B cell (primary cell): ENCODE results near the gene CACNG8. TPM values are rescaled to one million over a fixed set of nuclear protein-coding genes. Genes with fewer than 3 reads are reported as not detected.

Experiments used
- ATAC-seq: fragments of 200-7000 bp; cut with Tn5 transposase; one replicate; pipeline ENCODE4 v1.10.0; 2021; ENCODE audit warnings: low read depth, mild to moderate bottlenecking, moderate number of reproducible peaks, moderate library complexity
- CTCF ChIA-PET: fragments of 350-600 bp; sonication (Branson Sonifier 250); formaldehyde crosslinking; loops from one replicate; lab custom pipeline; 2021; ENCODE audit warnings: antibody characterized with exemption, inconsistent platforms; lab: Charles Lee
- POLR2A ChIA-PET: fragments of 350-600 bp; sonication (Branson Sonifier 250); formaldehyde crosslinking; loops from one replicate; lab custom pipeline; 2021; ENCODE audit warnings: antibody characterized with exemption; lab: Charles Lee
- DNase-seq: peaks from one replicate; pipeline ENCODE4 v3.0.0; 2013
- H2AFZ ChIP-seq: 2 replicates; pipeline ENCODE4 v1.6.1; 2012; ENCODE audit warnings: mild to moderate bottlenecking, low read depth, low read length; ENCODE audit not compliant: insufficient read depth, poor library complexity, severe bottlenecking
- H3K27ac ChIP-seq, 2 donors: 1 replicate in 1 of 2; 2 replicates in 1 of 2; pipeline ENCODE4 v1.5.1; 2012 to 2013; ENCODE audit warnings: low read length in 2 of 2, mild to moderate bottlenecking in 2 of 2, moderate library complexity in 1 of 2
- H3K27me3 ChIP-seq, 4 experiments: fragments of 200-600 bp in 1 of 4; sonication (generic) in 1 of 4; replicated peaks in 1 of 4; 1 replicate in 2 of 4; 2 replicates in 2 of 4; pipeline versions ENCODE4 v1.6.1 to v1.7.0; 2013 to 2016; ENCODE audit warnings: low read length in 3 of 4, mild to moderate bottlenecking in 2 of 4, mixed read lengths in 1 of 4, moderate library complexity in 1 of 4; ENCODE audit not compliant: insufficient read depth in 4 of 4, control insufficient read depth in 3 of 4; ENCODE audit errors: control extremely low read depth in 1 of 4
- H3K36me3 ChIP-seq, 2 experiments: replicated peaks in 1 of 2; 1 replicate in 1 of 2; 2 replicates in 1 of 2; pipeline versions ENCODE4 v1.6.1 to v1.7.1; 2013; ENCODE audit warnings: low read length in 1 of 2; ENCODE audit not compliant: insufficient read depth in 2 of 2, control insufficient read depth in 1 of 2; ENCODE audit errors: control extremely low read depth in 1 of 2, extremely low read depth in 1 of 2
- H3K4me1 ChIP-seq, 2 donors: fragments of 200-600 bp in 1 of 2; sonication (generic) in 1 of 2; 1 replicate in 1 of 2; 2 replicates in 1 of 2; pipeline versions ENCODE4 v1.5.1 to v1.6.1; 2013 to 2017; ENCODE audit warnings: low read length in 2 of 2; ENCODE audit not compliant: control insufficient read depth in 2 of 2, insufficient read depth in 2 of 2
- H3K4me2 ChIP-seq: replicated peaks from 2 replicates; pipeline ENCODE3; 2012; ENCODE audit warnings: mild to moderate bottlenecking, low read depth, low read length; ENCODE audit not compliant: poor library complexity, severe bottlenecking
- H3K4me3 ChIP-seq, 5 experiments: fragments of 200-600 bp in 1 of 5; sonication (generic) in 1 of 5; 1 replicate in 3 of 5; 2 replicates in 2 of 5; pipeline versions ENCODE4 v1.5.1 to v1.7.0; 2011 to 2016; ENCODE audit warnings: low read length in 4 of 5, mild to moderate bottlenecking in 4 of 5, low read depth in 2 of 5, control low read depth in 1 of 5, moderate library complexity in 1 of 5; ENCODE audit not compliant: insufficient read depth in 1 of 5; ENCODE audit errors: control extremely low read depth in 1 of 5, extremely low read depth in 1 of 5
- H3K79me2 ChIP-seq: fragments of 200-600 bp; sonication (generic); one replicate; pipeline ENCODE4 v1.6.0; 2016; ENCODE audit warnings: low read length; ENCODE audit not compliant: control insufficient read depth, insufficient read depth
- H3K9ac ChIP-seq: fragments of 200-600 bp; sonication (generic); 2 replicates; pipeline ENCODE4 v1.6.1; 2017; ENCODE audit warnings: mild to moderate bottlenecking, low read length, moderate library complexity
- H3K9me3 ChIP-seq, 3 donors: one replicate each; pipeline versions ENCODE4 v1.6.1 to v1.7.1; 2013; ENCODE audit warnings: low read length in 2 of 3; ENCODE audit not compliant: control insufficient read depth in 2 of 3, insufficient read depth in 1 of 3; ENCODE audit errors: control extremely low read depth in 1 of 3
- H4K20me1 ChIP-seq: 2 replicates; pipeline ENCODE4 v1.6.0; 2012; ENCODE audit warnings: mild to moderate bottlenecking, low read length; ENCODE audit not compliant: insufficient read depth, control insufficient read depth, poor library complexity, severe bottlenecking
- H3K27ac Mint-ChIP-seq: one replicate; pipeline ENCODE4 v1.8.0; 2021; ENCODE audit warnings: mixed read lengths
- H3K27me3 Mint-ChIP-seq: one replicate; pipeline ENCODE4 v1.8.0; 2021; ENCODE audit warnings: mixed read lengths
- H3K4me1 Mint-ChIP-seq: one replicate; pipeline ENCODE4 v1.8.0; 2021; ENCODE audit warnings: mixed read lengths
- H3K4me3 Mint-ChIP-seq: one replicate; pipeline ENCODE4 v1.8.0; 2021; ENCODE audit warnings: mixed read lengths
- H3K9me3 Mint-ChIP-seq: one replicate; pipeline ENCODE4 v1.8.0; 2022; ENCODE audit warnings: mixed read lengths; ENCODE audit not compliant: insufficient read depth
- CTCF ChIP-seq: fragments of 200-600 bp; IDR thresholded peaks from one replicate; pipeline ENCODE4 v1.8.0; 2022; ENCODE audit warnings: antibody characterized with exemption, mild to moderate bottlenecking
- EZH2 ChIP-seq: IDR thresholded peaks from 2 replicates; pipeline ENCODE4 v1.6.1; 2012; ENCODE audit warnings: borderline replicate concordance, low read depth, mild to moderate bottlenecking, moderate library complexity, low read length; ENCODE audit not compliant: insufficient read depth, poor library complexity, severe bottlenecking
- WGBS: methylation state at CpG from one replicate; pipeline ENCODE4 v1.1.5; 2013; ENCODE audit warnings: missing lambda C conversion rate; ENCODE audit not compliant: insufficient coverage; 5-methylcytosine and 5-hydroxymethylcytosine counted together
- intact Hi-C: fragments of 100-400 bp; cut with micrococcal nuclease; formaldehyde crosslinking; loops from one replicate; pipeline ENCODE4 v1.10.0; 2022
- polyA plus RNA-seq: library from polyadenylated mRNA; depleted of rRNA; stranded (reverse); fragments of >200 nt; gene quantifications from 2 replicates; pipeline ENCODE4 v1.2.3, GENCODE V29; 2012
- total RNA-seq, 2 donors: library from RNA; stranded (reverse); fragments of 120-200 nt in 1 of 2; gene quantifications; 1 replicate in 1 of 2; 2 replicates in 1 of 2; pipeline versions ENCODE4 v1.2.3 to v1.2.4, GENCODE V29; 2013 to 2022

The CACNG8 gene
- total and polyA plus RNA-seq, 2 donors (not counting 1 experiment from before 2014, with no cell fraction given), result not detected

DNA sequence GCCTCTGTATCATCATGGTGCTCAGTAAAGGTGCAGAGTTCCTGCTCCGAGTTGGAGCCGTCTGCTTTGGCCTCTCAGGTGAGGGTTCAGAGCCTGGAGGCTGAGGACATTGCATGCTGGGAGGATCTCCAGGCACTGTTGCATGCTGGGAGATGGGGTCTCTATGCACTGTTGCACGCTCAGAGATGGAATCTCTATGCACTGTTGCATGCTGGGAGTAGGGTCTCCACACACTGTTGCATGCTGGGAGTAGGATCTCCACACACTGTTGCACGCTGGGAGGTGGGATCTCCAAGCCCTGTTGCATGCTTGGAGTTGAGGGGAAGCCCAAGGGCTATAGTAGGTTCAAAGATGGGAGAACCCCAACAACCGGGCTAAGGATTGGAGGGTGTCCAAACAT is 37.0 kb downstream of the CACNG8 start:
- no peaks in the 10 kb centered on the region for H3K4me1 ChIP-seq
- intact Hi-C loops, result no loop called here
- no peak overlapping the region for H2AFZ ChIP-seq
- no peak overlapping the region for H3K27ac Mint-ChIP-seq
- no peak overlapping the region for H3K4me3 ChIP-seq
- TF ChIP-seq EZH2 (no peak), CTCF (no peak)
- H3K4me2 ChIP-seq, result no peak overlapping the region
- H3K36me3 ChIP-seq, result no peaks in the 10 kb centered on the region
- H3K4me1 Mint-ChIP-seq, result no peaks in the 10 kb centered on the region
- peaks cover 36% of the 10 kb centered on the region for H3K27me3 Mint-ChIP-seq
- no peak for DNase-seq
- WGBS, result 76% methylated on average over 5 of the region's 5 CpGs
- no peak overlapping the region for H3K4me3 Mint-ChIP-seq
- H3K27me3 ChIP-seq, result peaks cover 0 to 4% (median 1%) of the 10 kb centered on the region in 4 experiments
- H3K9me3 ChIP-seq, result peaks cover 0 to 11% (median 0%) of the 10 kb centered on the region in 3 donors
- no peak for ATAC-seq
- CTCF ChIA-PET, result no interaction called here
- no peak overlapping the region for H3K9ac ChIP-seq
- POLR2A ChIA-PET, result no interaction called here
- no peaks in the 10 kb centered on the region for H3K9me3 Mint-ChIP-seq
- no peaks in the 10 kb centered on the region for H3K79me2 ChIP-seq
- H4K20me1 ChIP-seq, result no peaks in the 10 kb centered on the region
- no peak overlapping the region for H3K27ac ChIP-seq

GRCh38 chr19:54001496-54001895 is 38.8 kb downstream of the CACNG8 start:
- Histone ChIP-seq H3K79me2 (no peaks in the 10 kb centered on the region), H2AFZ (no peak overlapping the region), H3K4me2 (no peak overlapping the region), H3K4me1 (no peaks in the 10 kb centered on the region), H3K9me3 (peaks cover 0 to 11% (median 0%) of the 10 kb centered on the region in 3 donors), H3K36me3 (no peaks in the 10 kb centered on the region), H3K4me3 (no peak overlapping the region), H4K20me1 (no peaks in the 10 kb centered on the region), H3K27me3 (peaks cover 0 to 3% (median 0%) of the 10 kb centered on the region in 4 experiments), H3K9ac (no peak overlapping the region), H3K27ac (no peak overlapping the region)
- H3K4me1 Mint-ChIP-seq, result no peaks in the 10 kb centered on the region
- no peak for DNase-seq
- peaks cover 22% of the 10 kb centered on the region for H3K27me3 Mint-ChIP-seq
- no peak for ATAC-seq
- H3K9me3 Mint-ChIP-seq, result no peaks in the 10 kb centered on the region
- CTCF ChIA-PET, result interaction anchor here (1.5 kb wide), 1 partner anchor 22 kb away, joined by 5 read pairs; no protein-coding TSS in a partner anchor
- no peak overlapping the region for H3K4me3 Mint-ChIP-seq
- WGBS, result 100% methylated on average over 1 of the region's 2 CpGs
- POLR2A ChIA-PET, result no interaction called here
- H3K27ac Mint-ChIP-seq, result no peak overlapping the region
- intact Hi-C loops, result no loop called here
- TF ChIP-seq EZH2 (no peak), CTCF (no peak)
